ENCODE measurements around the gene SEMA4D.
"Not testable (repeated sequence)": the region's sequence is repeated elsewhere in the genome, so short reads cannot be mapped to it uniquely, and the experiment has no call there.

SEMA4D gene

DNA sequence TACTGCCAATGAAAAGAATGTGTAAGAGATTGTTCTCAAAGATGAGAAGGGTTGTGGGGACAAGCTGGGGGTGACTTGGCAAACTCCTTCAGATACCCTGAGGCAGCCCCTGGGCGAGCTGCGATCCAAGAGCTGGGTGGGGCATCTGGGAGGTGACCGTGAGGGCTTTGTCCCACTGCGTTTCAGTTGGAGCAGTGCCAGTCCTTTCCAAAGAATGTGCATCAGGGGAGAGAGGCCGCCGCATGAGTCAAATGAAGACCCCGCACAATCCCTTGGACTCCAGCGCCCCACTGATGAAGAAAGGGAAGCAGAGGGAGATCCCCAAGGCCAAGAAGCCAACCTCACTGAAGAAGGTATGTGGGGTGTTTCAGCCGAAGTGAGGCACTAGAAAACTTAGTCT lies 151.2 kb downstream of the SEMA4D start:
- no peak for DNase-seq

DNA sequence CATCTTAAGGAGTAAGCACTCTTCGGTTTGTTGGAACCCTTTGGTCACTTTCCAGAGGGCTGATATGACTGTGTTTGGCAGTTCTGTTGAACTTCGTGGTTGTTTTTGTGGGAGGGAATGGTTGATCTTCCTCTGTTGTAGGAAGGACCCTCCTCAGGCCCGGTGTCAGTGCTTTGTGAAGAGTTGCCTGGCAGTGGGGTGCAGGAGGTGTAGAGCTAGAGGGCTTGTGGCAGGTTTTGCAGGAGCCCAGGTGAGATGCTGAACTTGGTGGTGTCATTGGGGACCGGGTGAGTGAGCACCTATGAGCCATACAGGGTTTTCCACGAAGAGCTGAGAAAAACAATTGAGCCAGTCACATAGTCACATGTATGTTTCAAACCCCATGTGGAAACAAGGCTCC lies 152.4 kb downstream of the SEMA4D start:
- no peak for DNase-seq

DNA sequence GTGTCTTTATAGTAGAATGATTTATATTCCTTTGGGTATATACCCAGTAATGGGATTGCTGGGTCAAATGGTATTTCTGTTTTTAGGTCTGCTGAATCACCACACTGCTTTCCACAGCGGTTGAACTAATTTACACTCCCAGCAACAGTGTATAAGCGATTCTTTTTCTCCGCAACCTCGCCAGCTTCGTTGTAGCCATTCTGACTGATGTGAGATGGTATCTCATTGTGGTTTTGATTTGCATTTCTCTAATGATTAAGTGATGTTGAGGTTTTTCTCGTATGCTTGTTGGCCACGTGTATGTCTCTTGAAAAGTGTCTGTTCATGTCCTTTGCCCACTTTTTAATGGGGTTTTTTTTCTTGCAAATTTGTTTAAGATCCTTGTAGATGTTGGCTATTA lies 154.1 kb downstream of the SEMA4D start:
- not testable (repeated sequence) for DNase-seq

DNA sequence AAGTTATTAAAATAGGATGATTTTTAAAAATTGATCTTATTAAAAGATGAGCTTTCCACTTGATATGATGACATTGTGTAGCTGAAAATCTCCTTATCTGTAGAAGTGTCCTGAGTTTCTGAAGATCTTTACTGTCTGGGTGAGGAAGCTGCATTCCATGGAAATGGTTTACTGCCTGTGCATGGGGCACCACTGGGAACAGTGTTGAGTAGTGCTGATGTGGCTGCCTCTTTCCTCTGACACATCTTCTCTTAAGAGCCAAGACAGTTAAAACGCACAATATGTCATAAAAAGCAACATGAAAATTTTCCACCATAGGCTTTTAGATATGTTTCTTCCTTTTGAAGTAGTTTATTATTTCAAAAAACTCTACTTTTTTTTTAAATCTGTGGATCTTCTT lies 155.0 kb downstream of the SEMA4D start:
- DNase-seq, result no peak

DNA sequence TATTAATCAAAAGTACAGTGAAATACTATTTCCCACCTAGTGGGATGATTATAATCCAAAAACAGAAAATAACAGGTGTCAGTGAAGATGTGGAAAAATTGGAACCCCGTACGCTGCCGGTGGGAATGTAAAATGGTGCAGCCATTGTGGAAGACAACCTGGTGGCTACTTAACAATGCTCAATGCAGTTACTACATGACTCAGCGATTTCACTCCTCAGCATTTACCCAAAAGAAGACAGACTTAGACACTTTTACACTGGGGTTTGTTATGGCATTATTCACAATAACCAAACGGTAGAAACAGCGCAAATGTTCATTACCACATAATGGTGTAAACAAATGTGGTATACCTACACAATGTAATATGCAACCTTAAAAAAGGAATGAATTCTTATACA lies 155.7 kb downstream of the SEMA4D start:
- DNase-seq, result no peak

DNA sequence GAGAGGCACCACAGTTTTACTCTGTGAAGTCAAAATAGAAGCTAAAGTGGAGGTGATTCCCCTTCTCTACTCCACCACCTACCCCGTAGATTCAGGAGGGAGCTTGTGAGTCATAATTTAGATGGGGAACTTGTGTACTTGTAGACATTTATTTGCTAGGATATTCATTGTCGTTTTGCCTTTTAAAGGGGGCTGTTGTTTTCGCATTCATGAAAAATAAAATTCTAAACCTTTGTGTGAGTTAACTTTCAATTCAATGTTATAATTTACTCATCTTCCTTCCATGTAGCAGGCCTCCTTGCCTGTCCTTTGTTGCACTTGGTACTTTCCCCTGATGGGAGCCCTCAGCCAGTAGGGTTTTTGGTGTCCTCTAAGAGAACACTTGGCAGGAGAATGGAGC lies 157.6 kb downstream of the SEMA4D start:
- DNase-seq, result no peak

DNA sequence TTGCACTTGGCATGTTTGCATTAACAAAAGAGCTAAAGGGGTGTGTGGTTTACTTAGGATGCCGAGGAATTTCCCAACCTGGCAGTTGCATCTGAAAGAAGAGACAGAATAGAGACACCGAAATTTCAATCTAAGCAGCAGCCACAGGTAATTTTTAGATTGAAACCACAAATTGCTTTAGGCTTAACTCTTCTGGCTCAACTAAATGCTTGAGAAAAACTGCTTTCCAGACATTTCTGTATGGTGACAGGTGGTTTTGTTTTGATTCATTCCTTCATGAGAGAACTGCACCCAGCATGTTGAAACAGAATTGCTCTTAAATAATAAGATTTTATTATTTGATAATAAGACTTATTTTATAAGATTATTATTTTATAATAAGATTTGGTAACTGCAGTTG lies 158.1 kb downstream of the SEMA4D start:
- DNase-seq, result no peak

DNA sequence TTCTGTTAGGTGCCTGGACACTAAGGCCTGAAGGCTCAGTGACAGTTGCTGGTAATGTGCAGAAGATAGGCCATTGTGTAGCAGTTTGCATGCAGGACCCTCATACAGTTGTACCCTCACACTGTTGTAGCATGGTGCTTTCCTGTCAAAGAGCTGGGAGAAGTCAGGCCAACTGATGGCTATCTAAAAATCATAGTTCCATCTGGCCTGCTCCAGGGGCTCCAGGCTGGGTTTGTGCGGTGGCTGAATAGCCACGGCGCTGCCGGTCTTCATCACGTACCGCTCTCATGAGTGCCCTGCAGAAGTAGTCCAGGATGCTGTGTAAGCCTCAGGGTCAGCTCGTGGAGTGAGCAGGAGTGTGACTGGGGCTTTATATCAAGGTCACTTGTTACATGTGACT lies 167.4 kb downstream of the SEMA4D start:
- DNase-seq, result no peak

DNA sequence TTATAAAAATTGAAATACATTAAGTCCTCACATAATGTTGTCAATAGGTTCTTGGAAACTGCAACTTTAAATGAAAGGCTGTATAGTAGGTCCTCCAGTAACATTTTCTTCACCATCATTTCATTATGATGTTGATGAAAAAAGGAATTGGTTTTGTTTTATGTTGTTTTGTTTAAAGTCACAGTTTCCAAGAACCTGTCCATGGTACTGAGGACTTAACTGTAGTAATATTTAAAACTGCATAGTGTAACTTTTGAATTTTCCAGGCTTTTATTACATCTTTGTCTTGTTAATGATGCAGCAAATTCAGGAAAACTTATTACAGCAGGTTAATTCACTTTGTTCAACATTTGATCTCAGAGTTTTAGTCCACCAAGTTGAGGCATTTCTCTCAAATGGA lies 168.0 kb downstream of the SEMA4D start:
- DNase-seq, result no peak

DNA sequence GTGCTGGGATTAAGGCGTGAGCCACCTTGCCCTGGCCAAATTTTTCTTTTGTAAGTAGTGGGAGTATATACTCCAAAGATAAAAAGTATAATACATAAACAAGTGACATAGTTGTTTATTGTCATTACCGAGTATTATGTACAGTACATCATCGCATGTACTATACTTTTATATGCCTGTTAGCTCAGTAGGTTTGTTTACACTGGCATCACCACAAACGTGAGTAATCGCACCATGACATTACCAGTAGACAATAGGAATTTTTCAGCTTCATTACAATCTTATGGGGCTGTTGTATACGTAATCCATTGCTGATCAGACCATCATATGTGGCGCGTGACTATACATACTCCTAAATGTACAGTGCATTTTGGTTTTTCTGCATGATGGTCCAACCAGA lies 169.8 kb downstream of the SEMA4D start:
- DNase-seq, result no peak

DNA sequence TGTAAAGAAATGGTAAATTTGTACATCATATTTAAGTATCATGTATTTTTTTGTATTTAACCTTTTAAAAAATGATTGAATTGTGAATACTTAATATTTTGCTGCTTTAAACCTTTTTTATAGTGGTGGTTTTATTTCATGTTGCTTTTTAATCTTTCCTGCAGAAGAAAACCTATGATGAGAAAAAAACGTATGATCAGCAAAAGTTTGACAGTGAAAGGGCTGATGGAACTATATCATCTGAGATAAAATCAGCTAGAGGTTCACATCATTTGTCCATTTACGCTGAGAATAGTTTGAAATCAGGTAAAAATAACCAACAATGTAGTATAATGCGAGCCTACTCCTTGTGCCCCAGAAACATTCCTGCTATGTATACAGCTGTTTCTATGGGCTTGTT lies 172.2 kb downstream of the SEMA4D start:
- no peak for DNase-seq

DNA sequence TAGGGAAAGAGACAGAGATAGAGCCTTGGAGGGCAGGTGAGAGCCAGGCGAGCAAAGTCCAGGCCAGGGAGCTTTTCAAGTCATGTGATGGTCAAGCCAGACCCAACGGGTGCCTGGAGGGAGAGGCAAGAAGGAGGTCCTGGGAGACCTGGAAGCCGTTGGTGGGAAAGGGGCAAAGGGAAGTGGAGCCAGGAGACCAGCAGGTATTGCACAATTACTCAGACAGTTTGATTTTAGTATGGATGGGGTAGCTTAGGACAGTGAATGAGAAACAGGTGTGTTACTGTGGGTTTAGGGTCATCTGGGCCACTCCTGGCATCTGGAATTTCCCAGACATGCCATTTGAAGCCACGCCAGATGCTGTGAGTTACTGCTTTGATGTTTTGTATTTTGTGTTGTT lies 174.5 kb downstream of the SEMA4D start:
- DNase-seq, result no peak

DNA sequence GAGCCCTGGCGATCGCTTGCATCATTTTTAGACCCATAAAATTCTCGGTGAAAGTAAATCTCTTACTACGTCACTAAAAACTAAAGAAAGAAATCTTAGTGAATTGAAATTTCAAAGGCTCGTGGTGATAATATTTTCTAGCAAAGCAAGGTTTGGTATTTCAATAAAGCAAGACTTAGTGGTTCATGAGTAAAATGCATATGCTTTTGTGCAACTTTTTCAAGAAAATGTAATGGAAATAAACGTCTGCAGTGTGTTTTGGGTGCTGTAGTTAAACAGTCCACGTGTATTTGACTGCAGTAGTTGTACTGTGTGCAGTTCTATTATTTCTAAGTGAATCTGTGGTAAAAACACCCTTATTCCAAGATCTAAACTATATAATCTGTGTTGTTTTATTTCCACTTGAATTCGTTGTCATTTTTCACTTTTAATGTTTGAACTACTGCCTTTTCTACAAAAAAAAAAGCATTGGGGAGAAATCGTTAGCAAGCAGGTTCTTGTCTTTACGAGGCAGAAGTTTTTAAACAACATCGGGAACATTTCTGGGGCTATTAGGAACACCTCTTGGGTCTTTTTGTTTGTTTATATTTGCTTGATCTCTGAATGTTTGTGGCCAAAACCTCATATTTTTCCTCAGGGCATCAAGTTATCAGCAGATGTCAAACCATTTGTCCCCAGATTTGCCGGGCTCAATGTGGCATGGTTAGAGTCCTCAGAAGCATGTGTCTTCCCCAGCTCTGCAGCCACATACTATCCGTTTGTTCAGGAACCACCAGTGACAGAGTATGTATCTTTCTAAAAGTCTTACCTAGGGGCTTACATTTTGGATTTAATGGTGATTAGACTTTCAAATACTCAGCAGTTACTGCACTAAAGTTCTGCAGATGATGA lies 178.7 kb downstream of the SEMA4D start:
- peak; percentile 43 for DNase-seq

DNA sequence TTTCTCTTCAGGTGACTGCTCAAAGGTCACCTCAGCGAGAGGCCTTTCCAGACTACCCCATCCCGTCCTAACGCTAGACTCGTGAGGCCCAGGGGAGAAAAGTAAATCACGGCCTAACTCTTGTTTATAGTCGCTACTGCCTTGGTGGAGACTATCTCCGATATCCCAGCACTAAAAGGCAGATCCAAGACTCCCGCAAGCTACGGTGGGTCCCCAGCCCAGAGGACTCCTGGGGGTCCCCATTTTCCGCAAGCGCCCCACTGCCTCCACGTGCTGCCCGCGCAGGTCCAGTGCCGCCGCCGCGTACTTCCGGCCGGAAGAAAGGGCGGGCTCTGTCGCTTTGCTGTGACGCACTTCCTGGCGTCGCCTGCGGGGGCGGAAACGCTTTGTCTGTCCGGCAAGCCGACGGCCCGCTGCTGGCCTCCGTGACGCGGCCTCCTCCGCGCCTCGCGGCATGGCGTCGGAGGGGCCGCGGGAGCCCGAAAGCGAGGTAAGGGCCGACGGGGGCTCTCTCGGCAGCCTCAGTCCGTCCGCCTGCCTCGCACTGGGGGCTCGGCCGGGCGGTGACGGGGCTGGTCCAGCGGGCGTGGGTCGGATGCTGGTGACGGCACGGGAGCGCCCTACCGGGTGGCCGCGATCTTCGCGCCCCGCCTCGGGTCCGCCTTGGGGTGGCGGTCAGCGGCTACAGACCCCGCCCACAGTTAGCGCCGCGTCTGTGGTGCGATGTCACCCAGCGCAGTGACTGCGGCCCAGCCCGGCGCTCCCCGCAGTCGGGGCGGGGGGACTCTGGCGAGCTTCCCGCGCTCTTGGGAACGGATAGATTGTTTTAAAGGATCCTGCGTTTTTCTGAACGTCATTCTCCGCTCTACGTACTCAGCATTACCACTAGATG lies 179.5 kb downstream of the SEMA4D start, which contains the start of gene SECISBP2:
Gene SECISBP2 (plus strand): TSS at position 378 of the 892 bp plus-strand sequence. CDS start 77 bp downstream, at position 455.
- peak; percentile 90 for DNase-seq

DNA sequence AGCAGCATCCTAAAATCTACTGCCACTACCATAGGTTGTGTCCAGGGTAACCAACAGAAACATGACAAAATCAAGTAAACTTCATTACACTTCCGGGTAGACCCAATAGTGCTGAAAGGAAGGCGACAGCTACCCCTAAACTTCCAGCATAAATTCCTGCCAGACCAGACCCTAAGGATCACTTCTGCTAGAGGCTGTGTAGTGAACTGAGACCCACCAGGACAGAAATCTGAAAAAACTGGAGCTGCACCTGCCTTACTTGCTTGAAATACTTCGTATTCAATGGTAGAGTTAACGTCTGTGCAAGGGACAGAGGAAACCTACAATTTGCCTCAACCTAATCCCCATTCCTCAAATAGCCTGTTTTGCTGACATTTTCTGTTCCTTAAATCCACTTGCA lies 180.6 kb downstream of the SEMA4D start:
- no peak for DNase-seq

DNA sequence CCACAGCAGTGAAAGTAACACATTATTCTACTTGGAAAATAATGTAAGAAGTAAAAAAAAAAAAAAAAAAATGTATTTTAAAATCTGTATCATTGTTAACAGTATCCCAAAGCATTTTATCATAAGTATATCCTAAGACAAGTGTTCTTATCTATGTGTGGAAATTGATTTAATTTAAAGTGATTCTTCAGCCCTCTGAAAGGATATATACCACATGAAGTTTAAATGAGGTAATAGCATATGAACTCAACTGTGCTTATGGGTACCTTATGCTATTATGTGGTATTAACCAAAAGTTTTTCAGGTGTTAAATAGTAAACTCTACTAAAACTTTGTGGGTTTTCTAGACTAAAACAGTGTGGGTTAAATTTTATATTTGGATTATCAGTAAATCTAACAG lies 182.4 kb downstream of the SEMA4D start:
- DNase-seq, result no peak

DNA sequence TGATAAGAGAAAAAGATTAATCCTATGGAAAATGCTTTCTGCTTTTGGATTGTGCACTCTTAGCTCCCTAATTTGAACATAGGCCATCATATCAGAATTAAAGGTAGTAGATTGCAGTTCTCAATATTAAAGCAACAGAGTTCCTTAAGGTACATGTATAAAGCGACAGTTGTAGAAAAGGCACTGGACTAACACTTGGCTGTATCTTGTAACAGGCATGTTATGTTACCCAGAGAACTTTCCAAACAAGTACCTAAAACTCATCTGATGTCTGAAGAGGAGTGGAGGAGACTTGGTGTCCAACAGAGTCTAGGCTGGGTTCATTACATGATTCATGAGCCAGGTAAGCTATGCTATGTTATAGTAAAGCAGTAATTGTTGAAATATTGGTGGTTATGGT lies 183.0 kb downstream of the SEMA4D start:
- DNase-seq, result no peak

DNA sequence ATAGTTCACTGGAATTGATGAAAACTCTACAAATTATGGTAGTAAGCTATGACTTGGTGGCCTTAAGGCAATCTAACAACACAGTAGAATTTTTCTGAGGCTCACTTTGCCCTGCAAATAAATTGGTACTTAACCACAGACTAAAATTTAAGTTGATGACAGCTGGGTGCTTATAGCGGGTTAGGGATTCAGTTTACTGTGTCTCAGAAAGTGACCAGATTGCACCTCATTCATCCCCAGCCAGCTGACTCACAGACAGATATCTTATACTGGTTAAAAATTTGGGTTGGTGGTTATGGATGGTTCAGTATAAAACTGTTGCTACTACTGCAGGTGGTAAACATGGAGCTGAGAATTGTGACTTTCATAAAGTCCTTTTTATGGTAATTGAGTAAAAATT lies 184.1 kb downstream of the SEMA4D start:
- no peak for DNase-seq

DNA sequence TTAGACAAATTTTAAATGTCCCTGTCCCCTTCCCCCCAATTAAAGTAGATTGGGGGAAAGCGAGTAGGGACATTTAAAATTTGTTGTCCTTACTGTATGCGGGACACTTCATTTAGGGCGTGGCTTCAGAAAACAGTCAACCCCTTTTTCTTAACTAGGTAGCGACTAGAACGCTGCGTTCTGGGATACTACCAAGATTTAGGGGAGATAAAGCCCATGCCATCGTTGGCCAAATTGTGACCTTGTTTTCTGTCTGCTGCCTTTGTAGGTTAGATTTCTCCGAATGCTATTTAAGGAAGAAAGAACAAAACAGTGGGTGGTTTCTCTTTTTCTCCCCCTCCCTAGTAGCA lies 185.7 kb downstream of the SEMA4D start:
- DNase-seq, result no peak

DNA sequence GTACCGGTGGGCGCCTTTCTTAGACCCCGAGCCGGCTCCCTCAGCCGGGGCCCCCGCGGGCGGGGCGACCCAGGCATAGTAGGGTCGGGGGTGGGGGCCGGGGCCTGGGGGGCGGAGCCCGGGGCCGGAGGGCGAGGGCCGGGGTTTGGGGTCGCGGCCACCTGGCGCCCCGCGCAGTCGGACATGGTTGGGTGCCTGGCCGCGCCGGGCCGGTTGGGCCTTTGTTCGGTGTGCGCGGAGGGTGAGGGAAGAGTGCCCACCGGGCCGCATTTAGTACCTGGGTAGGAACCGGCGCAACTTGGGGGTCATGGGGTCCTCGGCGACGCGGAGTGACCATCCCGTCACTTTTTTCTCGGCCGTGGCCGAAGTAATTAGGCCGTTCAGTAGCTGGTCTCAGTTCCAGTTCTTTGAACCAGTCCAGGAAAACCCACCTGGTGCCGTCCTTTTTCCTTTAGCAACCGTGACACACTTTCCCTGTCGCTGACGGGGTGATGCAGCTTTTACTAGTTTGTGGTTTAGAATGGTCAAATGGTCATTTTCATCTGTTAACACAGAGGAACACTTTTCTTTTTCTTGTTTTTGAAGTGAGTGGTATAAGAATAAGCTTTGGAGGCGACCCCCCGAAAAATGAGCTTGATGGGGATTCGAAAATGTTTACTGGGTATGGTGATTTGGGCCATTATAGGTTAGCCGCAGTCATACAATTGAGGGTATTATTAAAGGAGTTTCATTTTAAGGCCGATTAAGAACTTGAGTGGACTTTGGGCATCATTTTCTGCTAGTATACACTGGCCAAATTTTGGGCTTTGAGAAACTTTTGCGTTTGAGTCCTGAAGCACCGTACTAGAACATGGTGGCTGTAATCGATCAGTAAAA lies 186.3 kb downstream of the SEMA4D start:
- no peak for DNase-seq

Data from NCI-H1694 treated with DMSO at 0.1 percent for 48 hours (cell line).